GM12891 (cell line): ENCODE data around the gene NDFIP2.
"Not testable (repeated sequence)": the region's sequence is repeated elsewhere in the genome, so short reads cannot be mapped to it uniquely, and the experiment has no call there.

Source experiments
- DNase-seq: peaks from one replicate; pipeline ENCODE4 v3.0.0; 2011; ENCODE audit warnings: low spot score; ENCODE audit not compliant: insufficient read length
- FAIRE-seq: peaks from 2 replicates; lab custom pipeline; 2011; peaks lifted over from hg19 to GRCh38; lab: Jason Lieb, UNC
- PAX5 ChIP-seq: IDR thresholded peaks from 2 replicates; pipeline ENCODE4 v1.6.1; 2011; ENCODE audit warnings: low read length, moderate library complexity, mild to moderate bottlenecking; ENCODE audit not compliant: insufficient read depth, severe bottlenecking
- POLR2A ChIP-seq: IDR thresholded peaks from 2 replicates; pipeline ENCODE4 v1.6.1; 2011; ENCODE audit warnings: low read depth, low read length, control low read depth
- POLR2AphosphoS5 ChIP-seq: IDR thresholded peaks from 2 replicates; pipeline ENCODE4 v1.6.1; 2011; ENCODE audit warnings: low read depth, low read length, control low read depth
- POU2F2 ChIP-seq: IDR thresholded peaks from 2 replicates; pipeline ENCODE4 v1.6.1; 2011; ENCODE audit warnings: low read depth, mild to moderate bottlenecking, control low read depth, low read length, moderate library complexity
- SPI1 ChIP-seq: IDR thresholded peaks from 2 replicates; pipeline ENCODE4 v1.6.1; 2011; ENCODE audit warnings: low read depth, low read length, control low read depth
- TAF1 ChIP-seq: IDR thresholded peaks from 2 replicates; pipeline ENCODE4 v1.6.1; 2011; ENCODE audit warnings: low read depth, low read length, control low read depth

Gene NDFIP2

GRCh38 chr13:79571147-79571546, 90.2 kb downstream of the NDFIP2 start:
- TF ChIP-seq POU2F2 (no peak), POLR2A (no peak), SPI1 (no peak), POLR2AphosphoS5 (no peak), PAX5 (no peak), TAF1 (no peak)
- FAIRE-seq (no peak), DNase-seq (no peak)

- DNase-seq, FAIRE-seq: not testable (repeated sequence)
Measured at GRCh38 chr13:79573892-79574291, 92.9 kb downstream of the NDFIP2 start.

DNA sequence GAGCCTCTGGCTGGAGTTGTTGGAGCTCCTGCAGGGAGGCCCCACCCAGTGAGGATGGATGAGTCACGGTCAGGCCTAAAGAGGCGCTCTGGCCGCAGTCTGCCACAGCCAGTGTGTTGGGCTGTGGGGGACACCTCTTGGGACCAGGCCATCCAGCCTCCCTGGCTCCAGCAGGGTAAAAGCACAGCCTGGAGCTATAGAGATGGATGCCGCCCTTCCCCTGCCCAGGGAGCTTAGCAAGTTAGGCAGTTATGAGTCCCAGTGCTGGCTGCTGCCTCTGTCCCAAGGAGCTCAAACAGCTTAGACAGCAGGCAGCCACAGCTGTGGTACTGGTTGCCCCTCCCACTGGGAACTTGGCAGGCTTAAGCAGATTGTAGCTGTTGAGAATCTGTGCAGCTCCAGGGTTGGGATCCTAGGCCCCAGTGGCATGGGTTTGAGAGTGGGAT, 100.9 kb downstream of the NDFIP2 start:
- DNase-seq (no peak), FAIRE-seq (no peak)
- no peak for TF ChIP-seq POLR2A
- no peak for TF ChIP-seq PAX5
- TF ChIP-seq TAF1, result no peak
- TF ChIP-seq SPI1, result no peak
- no peak for TF ChIP-seq POU2F2
- no peak for TF ChIP-seq POLR2AphosphoS5

GRCh38 chr13:79582896-79583295, 101.9 kb downstream of the NDFIP2 start:
- DNase-seq (no peak), FAIRE-seq (no peak)
- TF ChIP-seq SPI1 (no peak), POLR2A (no peak), POLR2AphosphoS5 (no peak), POU2F2 (no peak), TAF1 (no peak), PAX5 (no peak)

- DNase-seq (no peak), FAIRE-seq (no peak)
- TF ChIP-seq POLR2AphosphoS5, result no peak
- no peak for TF ChIP-seq TAF1
- TF ChIP-seq POLR2A, result no peak
- TF ChIP-seq POU2F2, result no peak
Measured at GRCh38 chr13:79585033-79585432, 104.1 kb downstream of the NDFIP2 start.

DNA sequence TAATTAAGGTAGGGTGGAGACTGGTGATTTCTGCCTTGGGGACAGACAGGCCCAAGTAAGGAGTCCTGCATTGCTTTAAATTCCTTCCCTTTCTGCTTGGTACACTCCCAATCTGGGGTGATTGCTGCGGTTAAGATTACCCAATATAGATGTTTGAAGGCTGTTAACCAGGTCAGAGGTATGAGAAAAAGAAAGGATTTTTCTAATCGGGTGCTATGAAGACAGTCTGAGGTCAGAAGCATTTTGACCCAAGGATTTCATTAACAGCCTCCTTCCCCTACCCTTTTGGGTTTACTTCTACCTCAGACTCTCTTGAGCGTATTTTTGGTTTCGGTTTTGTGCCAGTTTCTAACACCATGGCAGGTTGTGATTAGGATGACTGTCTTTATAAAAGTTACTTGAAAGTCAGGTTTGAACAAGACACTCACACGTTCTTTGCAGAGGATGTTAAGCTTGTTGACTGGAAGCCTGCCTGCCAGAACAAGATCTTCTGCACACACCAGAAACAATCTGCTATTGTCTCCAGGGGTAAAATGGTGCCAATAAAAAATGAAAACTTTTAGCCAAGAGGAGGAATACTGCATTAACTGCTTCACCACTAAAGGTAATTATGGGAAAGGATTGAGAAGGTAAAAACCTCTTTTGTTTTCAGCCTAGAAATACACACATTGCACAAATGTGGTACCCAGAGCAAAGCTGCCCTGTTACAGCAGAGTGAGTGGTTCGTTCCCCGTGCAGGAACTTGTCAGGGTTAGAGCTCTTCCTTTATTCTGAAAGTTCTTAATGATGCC, 108.8 kb downstream of the NDFIP2 start:
- FAIRE-seq, result no peak

GRCh38 chr13:79590394-79590676, 109.4 kb downstream of the NDFIP2 start:
- FAIRE-seq (no peak), DNase-seq (no peak)
- TF ChIP-seq TAF1 (no peak), POLR2AphosphoS5 (no peak)

More for the DNA sequence above, 108.8 kb downstream of the NDFIP2 start:
- DNase-seq, result no peak
- TF ChIP-seq POU2F2 (no peak), POLR2AphosphoS5 (no peak), POLR2A (no peak), PAX5 (no peak), TAF1 (no peak), SPI1 (no peak)

- no peak for FAIRE-seq
- DNase-seq, result no peak
- TF ChIP-seq POLR2AphosphoS5 (no peak), SPI1 (no peak), POLR2A (no peak), POU2F2 (no peak), PAX5 (no peak), TAF1 (no peak)
Measured at GRCh38 chr13:79591493-79591892, 110.5 kb downstream of the NDFIP2 start.

DNA sequence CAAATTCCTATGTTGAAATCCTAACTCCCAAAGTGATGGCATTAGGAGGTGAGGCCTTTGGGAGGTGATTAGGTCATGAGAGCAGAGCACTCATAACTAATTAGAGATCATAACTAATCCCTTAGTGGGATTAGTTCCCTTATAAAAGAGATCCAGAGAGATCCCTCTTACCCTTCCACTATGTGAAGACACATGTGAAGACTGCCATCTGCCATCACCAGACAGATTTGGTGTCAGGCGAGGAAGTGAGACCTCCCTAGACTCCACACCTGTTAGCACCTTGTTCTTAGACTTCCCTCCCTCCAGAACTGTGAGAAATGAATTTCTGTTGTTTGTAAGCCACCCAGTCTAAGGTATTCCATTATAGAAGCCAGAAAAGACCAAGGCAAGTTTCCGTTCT, 112.2 kb downstream of the NDFIP2 start:
- FAIRE-seq, result no peak
- DNase-seq, result no peak
- TF ChIP-seq POU2F2 (no peak), POLR2AphosphoS5 (no peak), PAX5 (no peak), POLR2A (no peak), SPI1 (no peak), TAF1 (no peak)

GRCh38 chr13:79593641-79594275, 112.8 kb downstream of the NDFIP2 start:
- DNase-seq (no peak), FAIRE-seq (no peak)
- no peak for TF ChIP-seq PAX5
- TF ChIP-seq POU2F2, result no peak
- TF ChIP-seq SPI1, result no peak
- no peak for TF ChIP-seq POLR2AphosphoS5
- TF ChIP-seq POLR2A, result no peak
- no peak for TF ChIP-seq TAF1

DNA sequence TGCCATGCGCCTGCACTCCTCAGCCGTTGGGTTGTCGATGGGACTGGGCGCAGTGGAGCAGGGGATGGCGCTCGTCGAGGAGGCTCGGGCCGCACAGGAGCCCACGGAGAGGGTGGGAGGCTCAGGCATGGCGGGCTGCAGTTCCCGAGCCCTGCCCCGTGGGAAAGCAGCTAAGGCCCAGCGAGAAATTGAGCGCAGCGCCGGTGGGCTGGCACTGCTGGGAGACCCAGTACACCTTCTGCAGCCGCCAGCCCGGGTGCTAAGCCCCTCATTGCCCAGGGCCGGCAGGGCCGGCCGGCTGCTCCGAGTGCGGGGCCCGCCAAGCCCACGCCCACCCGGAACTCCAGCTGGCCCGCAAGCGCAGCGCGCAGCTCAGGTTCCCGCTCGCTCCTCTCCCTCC, 119.2 kb downstream of the NDFIP2 start:
- FAIRE-seq, result not testable (repeated sequence)

More for the DNA sequence above, 119.2 kb downstream of the NDFIP2 start:
- DNase-seq, result not testable (repeated sequence)
